BE2C (cell line): Measurements from ENCODE around the gene CNTROB. TPM values are rescaled to one million over a fixed set of nuclear protein-coding genes. Genes with fewer than 3 reads are reported as not detected.

Experiments used
- DNase-seq: peaks from one replicate; pipeline ENCODE4 v3.0.0-alpha.2; 2020
- H3K27me3 ChIP-seq: fragments of 250-450 bp; sonication (Bioruptor Pico); 2 replicates; pipeline ENCODE4 v1.5.1; 2020; ENCODE audit warnings: mild to moderate bottlenecking
- H3K36me3 ChIP-seq: fragments of 250-450 bp; sonication (Bioruptor Pico); 2 replicates; pipeline ENCODE4 v1.5.1; 2020; ENCODE audit warnings: mild to moderate bottlenecking
- H3K4me1 ChIP-seq: fragments of 250-450 bp; sonication (Bioruptor Pico); 2 replicates; pipeline ENCODE4 v1.5.1; 2020
- H3K4me3 ChIP-seq: 2 replicates; pipeline ENCODE4 v1.5.1; 2011; ENCODE audit warnings: low read depth, low read length
- H3K9me3 ChIP-seq: fragments of 250-450 bp; sonication (Bioruptor Pico); 2 replicates; pipeline ENCODE4 v1.5.1; 2020
- CTCF ChIP-seq: IDR thresholded peaks from 2 replicates; pipeline ENCODE4 v1.5.1; 2012; ENCODE audit warnings: mild to moderate bottlenecking, low read depth, low read length
- polyA plus RNA-seq: library from polyadenylated mRNA; unstranded; fragments of >200 nt; gene quantifications from one replicate; pipeline ENCODE4 v1.2.1, GENCODE V29; 2012; ENCODE audit warnings: low read depth, missing spikeins; ENCODE audit not compliant: insufficient read length, insufficient read depth

Gene CNTROB
- 17.5 TPM for polyA plus RNA-seq

DNA sequence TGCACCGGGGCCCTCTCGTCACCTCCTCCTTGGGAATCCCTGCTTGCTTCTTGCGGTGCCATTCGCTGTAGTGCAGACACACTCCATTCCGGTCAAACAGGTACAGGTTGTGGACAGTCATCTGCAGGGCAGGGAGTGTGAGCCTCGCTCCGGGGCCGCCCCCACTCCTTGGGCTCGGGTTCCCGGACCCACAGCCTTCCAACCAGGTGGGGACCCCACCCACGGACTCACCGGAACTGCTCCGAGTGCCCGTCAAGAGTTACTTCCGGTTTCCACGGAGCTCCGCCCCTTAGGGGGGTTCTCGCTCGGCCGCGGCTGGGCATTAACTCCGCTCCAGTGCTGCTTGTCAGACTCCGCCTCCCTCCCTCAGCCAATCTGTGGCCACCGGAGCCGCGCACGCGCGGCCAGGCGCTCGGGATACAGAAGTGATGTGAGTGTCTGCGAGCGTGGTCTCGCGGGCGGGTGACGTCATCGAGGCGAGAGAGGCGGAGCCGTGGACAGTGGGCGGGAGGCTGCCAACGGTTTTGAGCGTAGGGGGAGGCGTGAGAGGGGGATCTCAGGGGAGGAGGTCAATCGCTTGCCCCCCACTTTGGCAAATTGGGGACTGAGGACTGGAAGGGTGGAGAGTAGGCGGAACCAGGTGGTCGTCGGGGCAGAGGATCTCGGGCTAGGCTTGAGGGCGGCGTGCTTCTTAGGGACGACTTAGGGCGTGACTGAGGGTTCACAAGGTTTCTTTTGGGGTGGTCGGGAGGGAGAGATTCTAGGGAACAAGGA, at the start of gene CNTROB, which contains the start of gene TRAPPC1:
Gene CNTROB, plus strand, starts transcription at position 498 of the 774 bp plus-strand sequence. CDS start 874 bp downstream, outside the sequence.
Gene TRAPPC1, minus strand, starts transcription at position 238 of the 774 bp plus-strand sequence. Its CDS starts 117 bp downstream, at position 121.
- Histone ChIP-seq H3K4me1 (no peaks in the 10 kb centered on the region), H3K36me3 (no peaks in the 10 kb centered on the region), H3K27me3 (no peaks in the 10 kb centered on the region), H3K4me3 (peak within 1 kb of the TSS; percentile 82), H3K9me3 (no peaks in the 10 kb centered on the region)
- no peak for TF ChIP-seq CTCF
- DNase-seq = peak; percentile 96

DNA sequence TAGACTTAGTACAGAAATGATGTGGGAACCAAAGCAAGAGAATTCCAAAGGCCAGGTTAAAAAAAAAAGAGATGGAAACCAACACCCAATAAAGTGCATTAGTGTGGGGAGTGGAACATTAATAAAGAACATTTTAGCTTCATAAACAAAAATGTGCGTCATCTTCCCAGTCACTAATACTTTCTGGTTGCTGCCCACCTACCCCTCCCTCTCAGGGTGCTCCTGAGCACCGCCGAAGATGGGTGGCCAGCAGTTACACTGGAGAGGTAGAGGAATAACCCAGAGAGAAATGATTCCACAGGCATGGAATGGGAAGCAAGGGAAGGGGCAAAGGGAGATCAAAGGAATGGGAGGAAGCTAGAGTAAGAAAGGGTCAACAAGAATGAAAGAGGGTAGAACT, 49.4 kb upstream of the CNTROB start:
- TF ChIP-seq CTCF = no peak
- Histone ChIP-seq H3K9me3 (no peaks in the 10 kb centered on the region), H3K27me3 (no peaks in the 10 kb centered on the region), H3K4me1 (peaks cover 3% of the 10 kb centered on the region; the same call in 1 of the 2 replicates), H3K4me3 (peak overlapping the region; percentile 60), H3K36me3 (peaks cover 5% of the 10 kb centered on the region; the same call in 1 of the 2 replicates)
- no peak for DNase-seq

- Histone ChIP-seq H3K27me3 (no peaks in the 10 kb centered on the region), H3K4me3 (peak overlapping the region; percentile 60), H3K4me1 (peaks cover 3% of the 10 kb centered on the region; the same call in 1 of the 2 replicates), H3K9me3 (no peaks in the 10 kb centered on the region), H3K36me3 (peaks cover 3% of the 10 kb centered on the region; the same call in 1 of the 2 replicates)
- DNase-seq = no peak
- no peak for TF ChIP-seq CTCF
These were observed 48.1 kb upstream of the CNTROB start for GRCh38 chr17:7883781-7884386.

- DNase-seq = no peak
- no peaks in the 10 kb centered on the region for H3K27me3 ChIP-seq
- TF ChIP-seq CTCF = no peak
These were observed 47.2 kb upstream of the CNTROB start for GRCh38 chr17:7884581-7885366.

DNA sequence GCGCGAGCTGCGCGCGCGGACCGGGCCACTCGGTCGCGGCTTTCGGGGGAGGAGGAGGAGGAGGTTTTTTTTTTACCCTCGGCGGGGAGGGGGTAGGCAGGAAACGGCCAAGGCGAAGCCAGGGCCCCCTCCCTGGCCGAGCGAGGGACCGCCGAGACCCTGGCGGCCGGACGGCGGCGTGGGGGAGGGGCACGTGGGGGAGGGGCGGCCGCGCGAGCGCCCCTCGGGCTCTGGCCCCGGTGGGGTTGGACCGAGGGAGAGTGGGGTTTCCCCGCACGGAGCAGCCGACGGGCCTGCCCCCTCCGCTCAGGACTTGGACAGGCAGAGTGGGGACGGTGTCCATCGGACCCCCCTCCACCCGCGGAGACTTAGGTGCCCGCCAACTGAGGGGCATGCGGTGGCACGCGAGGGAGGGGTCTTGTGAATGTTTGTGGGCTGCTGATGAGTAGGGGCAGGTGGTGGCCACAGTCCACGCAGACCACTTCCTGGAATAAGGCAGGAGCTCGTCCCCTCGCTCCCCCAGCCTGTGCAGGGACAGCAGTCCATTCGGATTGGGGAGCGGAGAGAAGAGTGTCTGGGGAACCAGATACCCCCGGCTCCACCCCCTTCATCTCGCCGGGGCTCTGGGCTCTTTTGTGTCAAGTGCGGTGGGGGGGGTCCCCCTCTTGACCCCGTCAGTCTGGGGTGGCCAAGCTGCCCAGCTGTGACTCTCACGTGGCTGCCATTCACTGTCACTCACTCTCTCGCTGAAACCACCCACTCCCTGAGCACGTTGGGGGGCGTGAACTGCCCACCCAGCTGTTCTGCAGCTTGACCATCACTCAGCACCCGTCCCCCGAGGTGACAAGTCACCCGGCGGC, 46.4 kb upstream of the CNTROB start:
- H3K9me3 ChIP-seq = no peaks in the 10 kb centered on the region
- peak overlapping the region; percentile 69 for H3K4me3 ChIP-seq
- TF ChIP-seq CTCF = no peak
- peak; percentile 59 for DNase-seq
- peaks cover 3% of the 10 kb centered on the region for H3K4me1 ChIP-seq
- peaks cover 2% of the 10 kb centered on the region for H3K36me3 ChIP-seq
- no peaks in the 10 kb centered on the region for H3K27me3 ChIP-seq

More at GRCh38 chr17:7884581-7885366, 47.2 kb upstream of the CNTROB start:
- Histone ChIP-seq H3K4me3 (peak overlapping the region; percentile 69), H3K36me3 (peaks cover 2% of the 10 kb centered on the region; the same call in 1 of the 2 replicates), H3K9me3 (no peaks in the 10 kb centered on the region), H3K4me1 (peaks cover 3% of the 10 kb centered on the region)
